ENCODE data around the gene MYMX.
A peak's percentile ranks its signal among the peaks of the same experiment; 100 is the strongest.

Gene MYMX

GRCh38 chr6:44234101-44235025 lies 17.6 kb downstream of the MYMX start:
- no peak for DNase-seq

- no peak for DNase-seq
Observed at GRCh38 chr6:44235269-44235668, 18.5 kb downstream of the MYMX start.

GRCh38 chr6:44235891-44236516 lies 19.3 kb downstream of the MYMX start:
- DNase-seq, result no peak

DNA sequence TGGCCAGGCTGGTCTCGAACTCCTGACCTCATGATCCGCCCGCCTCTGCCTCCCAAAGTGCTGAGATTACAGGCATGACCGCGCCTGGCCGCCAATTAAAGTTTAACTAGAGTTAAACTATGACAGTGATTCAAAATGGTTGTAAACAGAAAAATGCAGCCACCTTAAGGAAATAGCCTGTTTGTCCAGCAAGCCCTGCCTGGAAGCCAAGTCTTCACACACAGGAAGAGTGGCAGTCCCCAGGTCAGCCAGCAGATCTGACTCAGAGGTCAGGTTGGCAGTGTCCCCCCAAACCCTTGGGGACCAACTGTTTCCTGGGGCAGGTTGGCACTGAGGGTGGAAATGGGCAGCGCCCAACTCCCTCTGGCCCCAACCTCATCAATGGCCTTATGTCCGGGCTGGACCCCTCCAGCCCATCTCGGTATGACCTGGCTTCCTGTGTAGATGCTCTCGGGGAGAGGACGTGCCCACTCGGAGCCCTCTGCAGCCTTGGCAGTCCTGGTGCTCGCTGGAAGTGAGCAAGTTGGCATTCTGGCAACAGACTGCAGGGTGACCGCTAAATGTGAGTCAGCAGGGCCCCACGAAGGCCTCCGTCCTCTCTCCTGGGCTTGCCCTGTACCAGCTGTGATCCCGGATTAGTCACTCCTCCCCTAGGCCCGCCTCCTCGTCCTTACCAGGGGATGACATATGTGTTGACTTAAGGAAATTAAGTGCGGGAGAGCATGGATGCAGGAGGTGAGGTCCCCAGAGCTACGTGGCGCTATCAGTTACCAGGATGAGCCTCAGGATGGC lies 20.5 kb downstream of the MYMX start:
- DNase-seq, result peak; percentile 79

DNA sequence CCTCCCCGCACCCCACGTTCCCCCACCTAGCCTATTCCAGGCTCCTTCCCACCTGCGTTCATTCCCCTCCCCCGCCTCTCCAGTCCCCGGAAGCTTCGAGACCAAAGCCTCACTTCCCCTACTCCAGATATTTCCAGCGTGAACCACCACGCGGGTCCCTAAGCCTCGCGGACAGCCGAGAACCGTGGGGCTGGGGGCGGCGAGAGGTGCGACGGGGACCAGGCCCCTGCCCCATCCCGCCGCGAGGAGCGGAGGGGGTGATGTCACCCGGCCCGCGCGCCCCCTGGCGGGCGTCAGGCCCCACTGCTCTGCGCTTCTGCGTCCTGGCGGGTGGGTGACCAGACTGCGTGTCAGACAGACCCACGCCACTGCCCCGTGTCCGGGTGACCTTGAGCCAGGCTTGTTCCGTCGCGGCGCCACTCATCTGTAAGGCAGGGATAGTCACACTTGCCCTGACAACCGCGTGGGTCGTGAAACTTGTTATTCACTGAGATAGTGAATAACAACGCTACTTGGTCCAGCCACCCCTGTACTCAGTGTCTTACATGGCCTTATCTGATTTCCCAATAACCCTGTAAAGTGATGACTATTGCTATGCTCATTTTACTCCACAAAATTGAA lies 21.2 kb downstream of the MYMX start:
- DNase-seq, result peak; percentile 56

GRCh38 chr6:44238687-44239350 lies 22.1 kb downstream of the MYMX start:
- no peak for DNase-seq

DNA sequence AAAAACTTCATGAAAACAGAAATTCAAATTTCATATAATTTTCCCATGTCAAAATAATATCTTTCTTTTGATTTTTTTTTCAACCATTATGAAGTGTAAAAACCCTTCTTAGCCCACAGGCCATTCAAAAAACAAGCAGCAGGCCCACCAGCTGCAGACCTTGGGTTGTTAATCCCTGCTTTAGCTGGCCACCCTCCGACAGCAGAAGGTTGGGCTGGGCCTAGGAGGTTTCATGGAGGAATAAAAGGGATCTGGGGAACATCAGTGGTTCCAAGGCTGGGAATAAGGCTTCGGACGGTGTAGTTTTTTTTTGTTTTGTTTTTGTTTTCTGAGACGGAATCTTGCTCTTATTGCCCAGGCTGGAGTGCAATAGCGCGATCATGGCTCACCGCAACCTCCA lies 26.6 kb downstream of the MYMX start:
- no peak for DNase-seq

DNA sequence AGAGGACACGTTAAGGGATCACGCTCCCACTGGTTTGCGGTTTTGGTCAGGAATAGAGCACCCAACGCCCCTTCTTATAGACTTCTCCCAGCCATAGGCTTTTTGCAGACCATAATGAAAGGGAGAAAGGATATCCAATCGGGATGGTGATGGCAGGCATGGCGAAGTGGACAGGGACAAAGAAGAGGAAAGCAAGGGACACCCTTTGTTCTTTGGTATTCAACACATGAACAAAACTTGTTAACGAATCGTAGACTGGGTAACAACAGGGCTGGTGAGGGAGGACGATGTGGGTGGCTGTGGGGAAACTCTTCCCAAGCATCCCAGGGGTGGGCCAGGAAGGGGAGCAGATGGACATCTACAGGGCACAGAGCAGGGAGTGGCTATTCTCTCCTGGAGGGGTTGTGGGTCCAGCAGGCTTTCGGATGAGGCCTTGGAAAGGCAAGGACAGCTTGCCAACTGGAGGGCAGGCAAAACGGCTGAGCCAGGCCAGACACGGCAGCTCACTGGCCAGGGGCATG lies 28.7 kb downstream of the MYMX start:
- DNase-seq, result no peak

GRCh38 chr6:44245912-44246662 lies 29.4 kb downstream of the MYMX start:
- peak; percentile 79 for DNase-seq

- peak; percentile 97 for DNase-seq
Observed at GRCh38 chr6:44246663-44247337, 30.1 kb downstream of the MYMX start, which contains the start of gene HSP90AB1. HSP90AB1 (plus strand) TSS chr6:44247101; CDS start chr6:44248630, 1,529 bp downstream.

DNA sequence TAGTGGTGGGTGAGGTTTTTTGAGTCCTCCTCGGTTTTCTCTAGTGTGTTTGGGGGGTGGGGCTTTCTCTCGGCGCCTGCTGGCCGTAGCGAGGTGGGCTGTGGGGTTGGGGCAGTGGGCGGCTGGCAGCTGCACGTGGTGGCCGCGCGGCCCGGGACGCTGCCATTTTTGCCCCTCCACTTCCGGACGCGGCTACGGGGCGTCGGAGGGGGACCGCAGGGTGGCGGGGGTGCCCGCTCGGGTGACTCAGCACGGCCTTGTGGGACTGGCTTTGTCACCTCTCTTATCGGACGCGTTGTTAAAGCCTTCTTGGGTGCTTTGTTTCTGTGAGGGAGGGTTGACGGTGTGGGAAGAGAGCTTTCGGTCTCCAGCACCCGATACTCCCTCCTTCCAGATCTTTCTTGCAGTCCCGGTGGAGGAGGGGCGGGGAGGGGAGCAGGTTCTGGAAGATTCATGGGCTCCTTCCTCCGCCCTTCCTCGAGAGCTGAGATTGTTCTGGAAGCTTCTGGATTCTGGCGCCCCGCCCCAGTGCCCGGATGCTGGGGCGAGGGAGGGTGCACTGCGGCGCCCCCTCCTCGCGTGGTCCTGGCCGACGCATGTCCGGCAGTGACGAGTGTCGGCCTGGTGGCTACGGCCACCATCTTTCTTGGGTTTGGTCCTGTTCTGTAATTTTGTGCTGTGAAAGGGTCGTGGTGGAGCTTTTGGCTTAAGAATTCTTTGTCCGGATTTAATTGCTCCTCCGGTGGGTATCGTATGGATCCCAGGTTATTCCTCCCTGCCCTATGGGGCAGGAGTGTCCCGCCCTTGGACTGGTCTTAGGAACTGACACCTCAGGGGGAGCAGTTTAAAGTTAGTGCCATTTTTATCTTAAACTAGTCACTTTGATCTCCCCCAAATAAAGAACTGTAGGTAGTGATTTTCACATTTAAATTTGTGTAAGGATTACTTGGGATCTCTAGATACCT lies 30.9 kb downstream of the MYMX start:
- DNase-seq, result no peak

GRCh38 chr6:44248579-44248978 lies 31.9 kb downstream of the MYMX start:
- no peak for DNase-seq

DNA sequence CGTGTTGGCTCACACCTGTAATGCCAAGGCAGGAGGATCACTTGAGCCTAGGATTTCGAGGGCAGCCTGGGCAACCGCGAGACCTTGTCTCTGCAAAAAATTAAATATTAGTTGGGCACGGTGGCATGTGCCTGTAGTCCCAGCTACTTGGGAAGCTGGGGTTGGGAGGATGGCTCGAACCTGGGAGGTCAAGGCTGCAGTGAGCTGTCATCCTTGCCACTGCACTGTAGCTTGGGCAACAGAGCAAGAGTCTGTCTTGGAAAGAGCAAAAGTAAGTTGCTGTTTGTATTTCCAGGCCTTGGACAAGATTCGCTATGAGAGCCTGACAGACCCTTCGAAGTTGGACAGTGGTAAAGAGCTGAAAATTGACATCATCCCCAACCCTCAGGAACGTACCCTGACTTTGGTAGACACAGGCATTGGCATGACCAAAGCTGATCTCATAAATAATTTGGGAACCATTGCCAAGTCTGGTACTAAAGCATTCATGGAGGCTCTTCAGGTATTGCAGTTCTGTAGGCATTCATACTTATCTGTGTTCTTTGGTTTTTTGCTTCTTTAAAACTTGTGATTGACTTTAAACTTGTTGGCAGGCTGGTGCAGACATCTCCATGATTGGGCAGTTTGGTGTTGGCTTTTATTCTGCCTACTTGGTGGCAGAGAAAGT lies 32.5 kb downstream of the MYMX start:
- DNase-seq, result no peak

GRCh38 chr6:44250067-44250717 lies 33.5 kb downstream of the MYMX start:
- no peak for DNase-seq

GRCh38 chr6:44250718-44251123 lies 34.0 kb downstream of the MYMX start:
- DNase-seq, result no peak

GRCh38 chr6:44251576-44252524 lies 35.1 kb downstream of the MYMX start:
- DNase-seq, result no peak

Data from NCI-H2171 (cell line).